Stimulated activated CD4-positive, alpha-beta T cell treated with anti-CD3 and anti-CD28 coated beads, Interleukin-4, amount 100 ng/mL, for 1 hour (primary cell): Measurements from ENCODE around the gene AKAP9.
"Not testable (repeated sequence)": the region's sequence is repeated elsewhere in the genome, so short reads cannot be mapped to it uniquely, and the experiment has no call there.

Experiments used
- DNase-seq: peaks from one replicate; pipeline ENCODE4 v3.0.0-alpha.2; 2020

AKAP9 gene

GRCh38 chr7:92025260-92025659 is 84.6 kb downstream of the AKAP9 start:
- DNase-seq = no peak

- not testable (repeated sequence) for DNase-seq
These were observed 86.0 kb downstream of the AKAP9 start for GRCh38 chr7:92026635-92027034.

- DNase-seq = not testable (repeated sequence)
These were observed 86.5 kb downstream of the AKAP9 start for GRCh38 chr7:92027128-92027527.

GRCh38 chr7:92028226-92028625 is 87.6 kb downstream of the AKAP9 start:
- DNase-seq = no peak

GRCh38 chr7:92028686-92029085 is 88.0 kb downstream of the AKAP9 start:
- no peak for DNase-seq

- no peak for DNase-seq
These were observed 93.5 kb downstream of the AKAP9 start for GRCh38 chr7:92034116-92034515.

GRCh38 chr7:92035576-92035975 is 94.9 kb downstream of the AKAP9 start:
- DNase-seq = no peak

GRCh38 chr7:92039900-92040299 is 99.2 kb downstream of the AKAP9 start:
- no peak for DNase-seq

GRCh38 chr7:92042056-92042737 is 101.5 kb downstream of the AKAP9 start:
- no peak for DNase-seq

- DNase-seq = no peak
These were observed 102.4 kb downstream of the AKAP9 start for GRCh38 chr7:92043098-92043497.

GRCh38 chr7:92043637-92044036 is 103.0 kb downstream of the AKAP9 start:
- no peak for DNase-seq

- no peak for DNase-seq
These were observed 103.5 kb downstream of the AKAP9 start for GRCh38 chr7:92044148-92044547.

- no peak for DNase-seq
These were observed 104.3 kb downstream of the AKAP9 start for GRCh38 chr7:92044940-92045339.

- no peak for DNase-seq
These were observed 111.0 kb downstream of the AKAP9 start for GRCh38 chr7:92051655-92052054.

- no peak for DNase-seq
These were observed 111.5 kb downstream of the AKAP9 start for GRCh38 chr7:92052159-92052558.

GRCh38 chr7:92052684-92053083 is 112.0 kb downstream of the AKAP9 start:
- DNase-seq = no peak

- DNase-seq = no peak
These were observed 112.7 kb downstream of the AKAP9 start for GRCh38 chr7:92053312-92053711.

- no peak for DNase-seq
These were observed 115.6 kb downstream of the AKAP9 start for GRCh38 chr7:92056286-92056685.

- DNase-seq = no peak
These were observed 116.7 kb downstream of the AKAP9 start for GRCh38 chr7:92057375-92057774.

- DNase-seq = no peak
These were observed 117.4 kb downstream of the AKAP9 start for GRCh38 chr7:92058040-92058439.

- DNase-seq = no peak
These were observed 118.2 kb downstream of the AKAP9 start for GRCh38 chr7:92058899-92059298.

GRCh38 chr7:92061154-92061553 is 120.5 kb downstream of the AKAP9 start:
- DNase-seq = no peak

- no peak for DNase-seq
These were observed 123.9 kb downstream of the AKAP9 start for GRCh38 chr7:92064438-92065029.

- DNase-seq = no peak
These were observed 130.4 kb downstream of the AKAP9 start for GRCh38 chr7:92071032-92071431.

- no peak for DNase-seq
These were observed 131.5 kb downstream of the AKAP9 start for GRCh38 chr7:92072121-92072520.
